Osteocyte (in vitro differentiated cells): ENCODE results near the gene DMKN. TPM values are rescaled to one million over a fixed set of nuclear protein-coding genes. Genes with fewer than 3 reads are reported as not detected.
A peak's percentile ranks its signal among the peaks of the same experiment; 100 is the strongest.

Experiments
- DNase-seq: peaks from one replicate; pipeline ENCODE4 v3.0.0; 2021; ENCODE audit warnings: mixed read lengths; ENCODE audit not compliant: unreplicated experiment; ENCODE audit errors: extremely low spot score
- H3K27ac Mint-ChIP-seq: one replicate; pipeline ENCODE4 v1.8.0; 2021; ENCODE audit warnings: mild to moderate bottlenecking, mixed read lengths; ENCODE audit not compliant: unreplicated experiment
- H3K27me3 Mint-ChIP-seq: one replicate; pipeline ENCODE4 v1.8.0; 2021; ENCODE audit warnings: mixed read lengths; ENCODE audit not compliant: unreplicated experiment
- H3K36me3 Mint-ChIP-seq: one replicate; pipeline ENCODE4 v1.8.0; 2021; ENCODE audit warnings: mixed read lengths; ENCODE audit not compliant: unreplicated experiment
- H3K4me1 Mint-ChIP-seq: one replicate; pipeline ENCODE4 v1.8.0; 2021; ENCODE audit warnings: mixed read lengths; ENCODE audit not compliant: unreplicated experiment
- H3K4me3 Mint-ChIP-seq: one replicate; pipeline ENCODE4 v1.8.0; 2021; ENCODE audit warnings: mild to moderate bottlenecking, moderate library complexity, mixed read lengths; ENCODE audit not compliant: unreplicated experiment
- H3K9me3 Mint-ChIP-seq: one replicate; pipeline ENCODE4 v1.8.0; 2021; ENCODE audit warnings: mixed read lengths; ENCODE audit not compliant: unreplicated experiment
- total RNA-seq: library from RNA; stranded (reverse); gene quantifications from 2 replicates; pipeline ENCODE4 v1.2.1, GENCODE V29; 2021
- TF ChIP-seq, protein P1 (sequence below): fragments of 200-600 bp; sonication (generic); IDR thresholded peaks from 2 replicates; pipeline ENCODE4 v1.5.0; 2021; ENCODE audit warnings: antibody characterized with exemption, mild to moderate bottlenecking, moderate library complexity

DMKN gene
- total RNA-seq, 1 donor from 2014 or later: not detected

DNA sequence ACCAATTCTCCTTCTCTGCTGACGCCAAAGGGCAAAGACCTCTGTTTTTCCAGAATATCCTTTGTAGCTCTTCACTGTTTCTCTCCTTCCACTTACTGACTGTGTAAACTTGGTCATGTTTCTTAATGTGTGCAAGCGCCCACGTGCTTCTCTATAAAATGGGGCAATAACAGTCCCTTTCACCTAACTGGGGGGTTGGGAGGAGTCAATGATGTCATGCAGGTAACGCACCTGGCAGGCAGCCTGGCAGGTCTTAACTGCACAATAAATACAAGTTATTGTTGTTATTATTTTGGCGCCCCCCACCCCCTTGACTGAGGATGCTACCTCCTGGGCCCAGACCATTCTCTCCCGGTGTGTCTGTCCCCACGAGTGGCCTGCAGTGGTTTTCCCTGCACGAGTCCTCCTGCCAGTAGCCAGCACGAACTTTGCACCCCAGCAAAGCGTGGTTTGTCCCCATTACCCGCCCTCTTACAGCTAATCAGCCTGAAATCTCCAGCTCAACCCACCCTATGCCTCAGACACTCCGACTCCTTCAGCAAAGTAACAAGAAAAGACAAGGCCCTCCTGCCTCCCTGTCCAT, 9.4 kb upstream of the DMKN start:
- TF ChIP-seq, protein P1, sequence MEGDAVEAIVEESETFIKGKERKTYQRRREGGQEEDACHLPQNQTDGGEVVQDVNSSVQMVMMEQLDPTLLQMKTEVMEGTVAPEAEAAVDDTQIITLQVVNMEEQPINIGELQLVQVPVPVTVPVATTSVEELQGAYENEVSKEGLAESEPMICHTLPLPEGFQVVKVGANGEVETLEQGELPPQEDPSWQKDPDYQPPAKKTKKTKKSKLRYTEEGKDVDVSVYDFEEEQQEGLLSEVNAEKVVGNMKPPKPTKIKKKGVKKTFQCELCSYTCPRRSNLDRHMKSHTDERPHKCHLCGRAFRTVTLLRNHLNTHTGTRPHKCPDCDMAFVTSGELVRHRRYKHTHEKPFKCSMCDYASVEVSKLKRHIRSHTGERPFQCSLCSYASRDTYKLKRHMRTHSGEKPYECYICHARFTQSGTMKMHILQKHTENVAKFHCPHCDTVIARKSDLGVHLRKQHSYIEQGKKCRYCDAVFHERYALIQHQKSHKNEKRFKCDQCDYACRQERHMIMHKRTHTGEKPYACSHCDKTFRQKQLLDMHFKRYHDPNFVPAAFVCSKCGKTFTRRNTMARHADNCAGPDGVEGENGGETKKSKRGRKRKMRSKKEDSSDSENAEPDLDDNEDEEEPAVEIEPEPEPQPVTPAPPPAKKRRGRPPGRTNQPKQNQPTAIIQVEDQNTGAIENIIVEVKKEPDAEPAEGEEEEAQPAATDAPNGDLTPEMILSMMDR: no peak
- peaks cover 7% of the 10 kb centered on the region for H3K27me3 Mint-ChIP-seq
- DNase-seq: no peak
- H3K4me1 Mint-ChIP-seq: peaks cover 8% of the 10 kb centered on the region
- no peak overlapping the region for H3K27ac Mint-ChIP-seq
- H3K9me3 Mint-ChIP-seq: no peaks in the 10 kb centered on the region
- no peak overlapping the region for H3K4me3 Mint-ChIP-seq
- H3K36me3 Mint-ChIP-seq: no peaks in the 10 kb centered on the region

DNA sequence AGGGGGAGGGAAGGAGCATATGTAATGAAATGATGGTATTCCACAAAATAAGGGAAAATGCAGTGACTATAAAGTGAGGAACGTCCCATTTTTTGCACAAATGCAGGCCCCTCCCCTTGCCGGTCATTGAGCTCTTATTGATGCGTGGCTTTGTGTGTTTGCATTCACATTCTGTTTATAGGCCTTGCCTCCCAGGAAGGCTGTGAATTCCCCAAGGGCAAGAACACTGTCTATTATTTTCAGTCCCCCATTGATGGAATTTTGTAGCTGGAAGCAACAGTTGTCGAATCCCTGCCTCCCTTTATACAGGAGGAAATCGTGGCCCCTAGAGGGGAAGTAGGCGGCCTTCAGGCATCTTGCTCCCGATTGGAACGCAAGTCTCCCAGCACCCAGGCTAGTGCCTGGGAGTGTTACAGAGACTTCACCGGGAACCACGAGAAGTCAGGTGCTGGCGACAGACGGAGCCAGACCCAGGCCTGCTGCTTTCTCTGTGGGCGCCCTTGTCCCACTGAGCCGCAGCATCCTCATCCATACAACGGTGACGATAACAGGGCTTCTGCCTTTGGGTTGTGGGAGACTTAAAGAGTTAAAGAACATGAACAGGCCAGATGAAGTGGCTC, 7.8 kb upstream of the DMKN start:
- Mint-ChIP-seq H3K36me3 (no peaks in the 10 kb centered on the region), H3K9me3 (no peaks in the 10 kb centered on the region), H3K27ac (no peak overlapping the region), H3K27me3 (peaks cover 7% of the 10 kb centered on the region), H3K4me3 (no peak overlapping the region), H3K4me1 (peaks cover 8% of the 10 kb centered on the region)
- TF ChIP-seq, protein P1: no peak
- no peak for DNase-seq

DNA sequence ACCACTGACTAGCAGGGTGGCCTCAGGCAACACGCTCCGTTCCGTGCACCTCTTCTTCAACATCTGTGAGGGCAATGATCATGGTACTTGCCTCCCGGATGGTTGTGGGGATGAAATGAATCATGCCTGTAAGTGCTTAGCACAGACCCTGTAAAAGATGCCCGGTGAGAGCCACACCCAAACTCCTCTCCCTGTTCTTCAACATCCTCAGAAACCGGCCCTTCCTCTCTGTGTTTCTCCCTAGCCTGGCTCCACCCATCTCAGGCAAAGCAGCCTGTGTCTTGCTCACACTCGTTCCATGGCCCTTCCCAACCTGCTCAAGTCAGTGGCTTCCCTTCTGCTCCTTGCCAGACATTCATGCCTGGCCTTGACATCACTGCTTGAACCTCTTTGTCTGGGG, 5.8 kb upstream of the DMKN start:
- H3K9me3 Mint-ChIP-seq: no peaks in the 10 kb centered on the region
- no peak overlapping the region for H3K27ac Mint-ChIP-seq
- DNase-seq: no peak
- no peaks in the 10 kb centered on the region for H3K36me3 Mint-ChIP-seq
- peaks cover 5% of the 10 kb centered on the region for H3K27me3 Mint-ChIP-seq
- H3K4me3 Mint-ChIP-seq: no peak overlapping the region
- TF ChIP-seq, protein P1: no peak
- peaks cover 10% of the 10 kb centered on the region for H3K4me1 Mint-ChIP-seq

DNA sequence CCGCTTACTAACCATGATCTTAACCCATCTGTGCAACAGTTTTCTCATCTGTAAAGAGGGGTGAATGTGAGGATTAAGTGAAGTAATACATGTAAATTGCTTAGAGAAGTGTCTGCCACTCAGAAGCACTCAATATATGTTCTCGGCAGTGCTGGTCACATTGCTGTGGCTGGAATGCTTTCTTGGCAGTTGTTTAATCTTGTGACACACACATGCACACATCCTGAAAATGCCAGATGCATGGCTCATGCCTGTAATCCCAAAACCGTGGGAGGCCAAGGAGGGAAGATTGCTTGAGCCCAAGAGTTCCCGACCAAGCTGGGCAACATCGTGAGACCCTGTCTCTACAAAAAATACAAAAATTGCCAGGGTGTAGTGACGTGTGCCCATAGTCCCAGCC, 4.9 kb upstream of the DMKN start:
- TF ChIP-seq, protein P1: no peak
- H3K36me3 Mint-ChIP-seq: no peaks in the 10 kb centered on the region
- peaks cover 6% of the 10 kb centered on the region for H3K27me3 Mint-ChIP-seq
- peaks cover 10% of the 10 kb centered on the region for H3K4me1 Mint-ChIP-seq
- no peak for DNase-seq
- no peak overlapping the region for H3K4me3 Mint-ChIP-seq
- peak overlapping the region; percentile 25 for H3K27ac Mint-ChIP-seq
- H3K9me3 Mint-ChIP-seq: no peaks in the 10 kb centered on the region

DNA sequence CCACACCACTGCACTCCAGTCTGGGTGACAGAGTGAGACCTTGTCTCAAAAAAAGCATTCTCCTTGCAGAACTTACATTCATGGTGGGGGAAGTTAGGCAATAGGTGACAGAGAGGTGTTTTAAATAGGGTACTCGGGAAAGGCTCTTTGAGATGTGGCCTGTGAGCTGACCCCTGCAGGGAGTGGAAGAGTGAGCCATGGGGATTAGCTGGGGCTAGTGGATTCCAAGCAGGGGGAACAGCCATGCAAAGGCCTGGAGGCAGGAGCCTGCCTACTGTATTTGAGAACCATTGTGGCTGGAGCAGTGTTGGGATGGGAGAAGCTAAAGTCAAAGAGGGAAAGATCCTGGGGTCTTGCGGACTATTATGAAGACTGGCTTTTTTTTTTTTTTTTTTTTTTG, 3.9 kb upstream of the DMKN start:
- Mint-ChIP-seq H3K27ac (no peak overlapping the region), H3K36me3 (no peaks in the 10 kb centered on the region), H3K4me1 (peaks cover 10% of the 10 kb centered on the region)

More for the DNA sequence above, 3.9 kb upstream of the DMKN start:
- no peak for DNase-seq
- TF ChIP-seq, protein P1: no peak
- Mint-ChIP-seq H3K4me3 (no peak overlapping the region), H3K27me3 (peaks cover 13% of the 10 kb centered on the region), H3K9me3 (no peaks in the 10 kb centered on the region)
